ENCODE results near the gene VWF.

VWF gene

GRCh38 chr12:5910790-5911548 lies 213.5 kb downstream of the VWF start:
- Histone ChIP-seq H3K27ac (no peak overlapping the region), H3K4me3 (no peak overlapping the region)

- H3K27ac ChIP-seq, result no peak overlapping the region
- no peak overlapping the region for H3K4me3 ChIP-seq
Observed at GRCh38 chr12:5909560-5909959, 214.9 kb downstream of the VWF start.

- no peak overlapping the region for H3K27ac ChIP-seq
- no peak overlapping the region for H3K4me3 ChIP-seq
Observed at GRCh38 chr12:5908251-5908650, 216.2 kb downstream of the VWF start.

- H3K27ac ChIP-seq, result no peak overlapping the region
Observed at GRCh38 chr12:5907807-5908206, 216.7 kb downstream of the VWF start.

GRCh38 chr12:5905757-5906156 lies 218.7 kb downstream of the VWF start:
- Histone ChIP-seq H3K4me3 (no peak overlapping the region), H3K27ac (no peak overlapping the region)

More at GRCh38 chr12:5907807-5908206, 216.7 kb downstream of the VWF start:
- no peak overlapping the region for H3K4me3 ChIP-seq

- Histone ChIP-seq H3K4me3 (no peak overlapping the region), H3K27ac (no peak overlapping the region)
Observed at GRCh38 chr12:5904969-5905368, 219.5 kb downstream of the VWF start.

- Histone ChIP-seq H3K4me3 (no peak overlapping the region), H3K27ac (no peak overlapping the region)
Observed at GRCh38 chr12:5904441-5904840, 220.0 kb downstream of the VWF start.

GRCh38 chr12:5902736-5903135 lies 221.7 kb downstream of the VWF start:
- H3K4me3 ChIP-seq, result no peak overlapping the region
- H3K27ac ChIP-seq, result no peak overlapping the region

- no peak overlapping the region for H3K27ac ChIP-seq
- H3K4me3 ChIP-seq, result no peak overlapping the region
Observed at GRCh38 chr12:5901416-5901815, 223.1 kb downstream of the VWF start.

GRCh38 chr12:5900533-5901205 lies 223.8 kb downstream of the VWF start:
- Histone ChIP-seq H3K27ac (no peak overlapping the region), H3K4me3 (no peak overlapping the region)

GRCh38 chr12:5900076-5900475 lies 224.4 kb downstream of the VWF start:
- Histone ChIP-seq H3K4me3 (no peak overlapping the region), H3K27ac (no peak overlapping the region)

GRCh38 chr12:5899675-5900074 lies 224.8 kb downstream of the VWF start:
- H3K4me3 ChIP-seq, result no peak overlapping the region

GRCh38 chr12:5898874-5899273 lies 225.6 kb downstream of the VWF start:
- Histone ChIP-seq H3K27ac (no peak overlapping the region), H3K4me3 (no peak overlapping the region)

More at GRCh38 chr12:5899675-5900074, 224.8 kb downstream of the VWF start:
- no peak overlapping the region for H3K27ac ChIP-seq

Data from skin epidermis (tissue), 12 donors.